ENCODE measurements around the gene KRT13. TPM values are rescaled to one million over a fixed set of nuclear protein-coding genes. Genes with fewer than 3 reads are reported as not detected.

KRT13 gene
- total RNA-seq, 2 donors from 2014 or later, result not detected

DNA sequence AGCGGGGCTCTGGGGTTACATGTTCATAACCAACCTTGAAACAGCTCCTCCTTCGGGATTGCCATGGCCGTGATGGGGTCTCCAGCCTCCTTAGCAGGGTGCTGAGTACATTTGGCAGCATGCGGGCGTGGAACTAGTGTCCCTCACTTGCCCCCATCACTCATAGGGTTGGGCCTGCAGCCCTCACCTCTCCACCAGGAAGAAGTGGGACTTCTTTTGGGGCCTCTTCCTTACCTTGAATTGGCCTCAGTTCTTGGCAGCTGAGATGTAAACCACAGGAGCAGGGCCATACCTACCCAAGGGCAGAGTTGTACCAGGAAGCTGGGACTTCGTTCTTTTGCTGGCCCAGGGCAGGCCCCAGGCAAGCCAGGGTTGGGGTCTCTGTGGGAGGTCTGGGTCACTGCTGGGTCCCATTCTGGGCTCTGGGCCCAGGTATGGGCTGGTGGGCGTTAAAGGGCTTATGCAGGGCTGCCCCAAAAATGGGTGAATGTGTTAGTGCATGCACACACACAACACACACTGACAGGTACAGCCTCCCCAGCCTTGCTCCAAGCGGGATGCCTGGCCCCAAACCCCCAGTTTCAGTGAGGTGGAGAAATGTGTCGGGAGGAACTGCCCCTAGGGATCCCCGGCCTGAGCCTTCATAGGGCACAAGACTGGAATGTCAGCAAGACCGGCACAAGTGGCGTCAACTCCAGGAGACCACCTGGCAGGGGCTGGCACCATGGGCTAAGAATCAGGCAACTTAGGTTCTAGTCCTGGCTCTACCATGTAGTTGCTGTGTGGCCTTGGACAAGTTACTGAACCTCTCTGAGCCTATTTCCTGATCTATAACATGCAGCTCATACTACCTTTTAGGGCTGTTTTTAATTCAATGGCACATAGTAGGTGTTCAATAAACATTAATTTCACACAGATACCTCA is 17.2 kb upstream of the KRT13 start:
- DNase-seq (no peak), ATAC-seq (peak; percentile 19)
- peaks cover 0 to 5% of the 10 kb centered on the region in 2 donors for H3K27me3 ChIP-seq
- H3K36me3 ChIP-seq (replicated peaks in 1 of 2; ENCODE audit: insufficient read depth in 1 of 2, low read depth in 2 of 2), result no peaks in the 10 kb centered on the region
- H3K9me3 ChIP-seq, result no peaks in the 10 kb centered on the region
- no peak overlapping the region for H3K4me3 ChIP-seq
- H3K27ac ChIP-seq, result peak overlapping the region; percentile 9 to 73 (median 42)
- WGBS, 2 donors, result 69 to 74% methylated on average over 7 to 12 of the region's 12 CpGs
- intact Hi-C loops (cut with DNase I), result no loop called here
- H3K4me1 ChIP-seq, result peaks cover 39% of the 10 kb centered on the region
- TF ChIP-seq, protein P1, sequence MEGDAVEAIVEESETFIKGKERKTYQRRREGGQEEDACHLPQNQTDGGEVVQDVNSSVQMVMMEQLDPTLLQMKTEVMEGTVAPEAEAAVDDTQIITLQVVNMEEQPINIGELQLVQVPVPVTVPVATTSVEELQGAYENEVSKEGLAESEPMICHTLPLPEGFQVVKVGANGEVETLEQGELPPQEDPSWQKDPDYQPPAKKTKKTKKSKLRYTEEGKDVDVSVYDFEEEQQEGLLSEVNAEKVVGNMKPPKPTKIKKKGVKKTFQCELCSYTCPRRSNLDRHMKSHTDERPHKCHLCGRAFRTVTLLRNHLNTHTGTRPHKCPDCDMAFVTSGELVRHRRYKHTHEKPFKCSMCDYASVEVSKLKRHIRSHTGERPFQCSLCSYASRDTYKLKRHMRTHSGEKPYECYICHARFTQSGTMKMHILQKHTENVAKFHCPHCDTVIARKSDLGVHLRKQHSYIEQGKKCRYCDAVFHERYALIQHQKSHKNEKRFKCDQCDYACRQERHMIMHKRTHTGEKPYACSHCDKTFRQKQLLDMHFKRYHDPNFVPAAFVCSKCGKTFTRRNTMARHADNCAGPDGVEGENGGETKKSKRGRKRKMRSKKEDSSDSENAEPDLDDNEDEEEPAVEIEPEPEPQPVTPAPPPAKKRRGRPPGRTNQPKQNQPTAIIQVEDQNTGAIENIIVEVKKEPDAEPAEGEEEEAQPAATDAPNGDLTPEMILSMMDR (IDR thresholded peaks at IDR 0.05), result no peak
- TF ChIP-seq POLR2A (IDR thresholded peaks at IDR 0.05), result no peak

DNA sequence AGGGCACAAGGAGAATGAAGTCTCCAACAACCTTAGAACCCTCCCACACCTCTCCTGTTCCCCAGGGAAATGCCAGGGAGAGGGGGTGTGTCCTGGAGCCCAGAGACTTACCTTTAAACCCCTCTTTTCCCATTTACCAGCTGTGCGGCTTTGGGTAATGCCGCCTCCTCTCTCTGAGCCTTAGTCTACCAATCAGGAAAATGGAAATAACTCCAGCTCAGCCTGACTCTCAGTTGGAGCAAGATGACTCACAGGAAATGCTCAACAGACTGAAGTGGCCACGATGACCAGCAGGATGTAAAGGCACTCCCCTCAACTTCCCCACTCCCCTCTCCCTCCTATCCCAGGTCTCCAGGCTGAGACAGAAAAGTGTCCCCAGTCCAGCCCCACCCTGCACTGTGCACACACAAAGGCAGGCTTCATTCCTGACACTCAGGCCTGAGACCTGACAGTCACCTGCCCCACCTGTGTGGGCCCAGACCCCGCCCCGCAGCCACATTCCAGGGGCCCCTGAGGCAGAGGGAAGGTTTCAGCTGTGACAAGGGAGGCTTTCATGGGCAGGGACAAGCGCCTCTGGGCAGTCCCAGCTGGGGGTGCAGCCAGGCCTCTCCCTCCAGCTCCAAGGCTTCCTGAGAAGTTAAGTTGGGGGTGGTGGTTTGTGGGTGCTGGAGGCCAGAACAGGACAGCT is 16.3 kb upstream of the KRT13 start:
- Histone ChIP-seq H3K36me3 (replicated peaks in 1 of 2; ENCODE audit: insufficient read depth in 1 of 2, low read depth in 2 of 2) (no peaks in the 10 kb centered on the region), H3K9me3 (no peaks in the 10 kb centered on the region), H3K4me1 (peaks cover 37% of the 10 kb centered on the region), H3K27ac (peak overlapping the region; percentile 9 to 73 (median 42)), H3K4me3 (no peak overlapping the region), H3K27me3 (no peaks in the 10 kb centered on the region)
- DNase-seq (peak; percentile 23 to 45 (median 30)), ATAC-seq (peak; percentile 68)
- WGBS, 2 donors, result 63 to 70% methylated on average over 3 to 6 of the region's 6 CpGs
- intact Hi-C loops (cut with DNase I), result no loop called here
- TF ChIP-seq POLR2A (IDR thresholded peaks at IDR 0.05), result peak in 1 of 3 donors; percentile 12
- TF ChIP-seq, protein P1 (IDR thresholded peaks at IDR 0.05), result no peak

DNA sequence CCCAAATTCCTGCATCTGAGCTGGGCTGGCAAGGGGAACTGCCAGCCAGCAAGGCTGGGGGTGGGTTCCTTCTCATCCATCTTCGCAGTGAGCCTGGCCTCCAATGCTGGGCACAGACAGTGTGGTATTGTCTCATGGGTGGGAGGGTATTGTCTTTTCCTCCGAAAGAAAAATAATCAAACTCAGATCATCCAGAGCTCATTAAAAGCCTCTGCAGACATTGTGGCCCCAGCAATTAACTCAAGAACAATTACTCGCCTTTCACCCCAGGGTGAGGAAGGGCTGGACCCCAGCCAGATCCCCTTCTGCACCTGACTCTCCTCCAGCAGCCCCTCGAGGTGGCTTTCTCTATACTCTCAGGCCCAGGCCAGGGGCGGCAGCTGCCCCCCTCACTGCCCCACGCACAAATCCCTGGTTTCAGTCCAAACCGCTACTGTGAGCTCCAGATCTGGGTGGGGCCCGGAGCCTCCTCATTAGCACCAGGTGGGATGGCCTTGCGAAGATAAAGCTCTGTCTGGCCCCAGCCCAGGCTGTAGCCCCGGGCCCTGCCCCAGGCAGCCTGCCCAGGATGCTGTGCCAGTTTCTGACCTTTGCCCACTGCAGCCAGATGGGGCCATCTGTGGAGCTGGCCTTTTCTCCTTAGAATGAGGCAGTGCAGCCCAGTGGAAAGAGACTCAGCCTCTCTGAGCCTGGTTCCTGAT is 15.6 kb upstream of the KRT13 start:
- intact Hi-C loops (cut with DNase I), result no loop called here
- no peak for TF ChIP-seq POLR2A (IDR thresholded peaks at IDR 0.05)
- TF ChIP-seq, protein P1 (IDR thresholded peaks at IDR 0.05), result no peak
- H3K4me3 ChIP-seq, result no peak overlapping the region
- H3K27me3 ChIP-seq, result no peaks in the 10 kb centered on the region
- H3K9me3 ChIP-seq, result no peaks in the 10 kb centered on the region
- H3K27ac ChIP-seq, result peak overlapping the region in 2 of 4 donors; percentile 60 to 73
- ATAC-seq (no peak), DNase-seq (no peak)
- 52 to 56% methylated on average over 5 to 10 of the region's 10 CpGs for WGBS, 2 donors
- peaks cover 37% of the 10 kb centered on the region for H3K4me1 ChIP-seq
- no peaks in the 10 kb centered on the region for H3K36me3 ChIP-seq (replicated peaks in 1 of 2; ENCODE audit: insufficient read depth in 1 of 2, low read depth in 2 of 2)

DNA sequence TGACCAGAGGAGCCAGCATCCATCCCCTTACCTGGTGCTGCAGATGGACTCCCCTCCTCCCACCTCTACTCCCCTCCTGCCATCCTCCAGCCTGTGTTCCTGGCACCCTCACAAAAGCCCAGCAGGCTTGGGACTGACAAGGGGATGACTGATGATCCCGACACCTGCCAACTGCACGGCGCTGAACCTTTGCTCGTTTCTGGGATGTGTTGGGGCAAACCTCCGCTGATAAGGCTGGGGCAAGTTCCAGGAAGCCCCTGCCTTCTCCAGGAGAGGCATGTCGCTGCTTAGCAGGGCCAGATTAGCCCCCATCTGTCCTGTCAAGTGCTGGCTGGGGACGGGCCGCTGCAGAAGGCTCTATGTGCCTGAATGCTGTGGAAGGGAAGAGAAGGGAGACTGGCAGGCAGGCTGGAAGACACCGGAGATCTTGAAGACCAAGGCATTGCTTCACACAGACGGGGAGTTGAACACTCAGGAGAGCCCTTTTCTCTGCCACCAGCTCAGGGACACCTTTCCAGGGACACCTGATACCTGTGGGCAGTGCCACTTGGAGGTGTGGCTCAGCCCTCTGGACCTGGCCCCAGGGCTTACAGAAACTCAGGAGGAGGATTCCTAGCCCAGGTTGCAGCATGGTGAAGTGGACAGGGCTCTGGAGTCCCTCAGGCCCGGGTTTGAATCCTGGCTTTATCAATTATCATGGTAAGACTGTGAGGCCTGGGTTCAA is 14.3 kb upstream of the KRT13 start:
- DNase-seq (peak; percentile 33 to 57 (median 53)), ATAC-seq (peak; percentile 61)
- H3K4me1 ChIP-seq, result peaks cover 37% of the 10 kb centered on the region
- H3K9me3 ChIP-seq, result no peaks in the 10 kb centered on the region
- H3K27me3 ChIP-seq, result no peaks in the 10 kb centered on the region
- H3K36me3 ChIP-seq (replicated peaks in 1 of 2; ENCODE audit: insufficient read depth in 1 of 2, low read depth in 2 of 2), result no peaks in the 10 kb centered on the region
- 18 to 29% methylated on average over 4 to 11 of the region's 11 CpGs for WGBS, 2 donors
- intact Hi-C loops (cut with DNase I), result no loop called here
- H3K27ac ChIP-seq, result peak overlapping the region in 3 of 4 donors; percentile 52 to 73 (median 63)
- no peak overlapping the region for H3K4me3 ChIP-seq
- TF ChIP-seq, protein P1 (IDR thresholded peaks at IDR 0.05), result no peak
- peak in 1 of 3 donors; percentile 8 for TF ChIP-seq POLR2A (IDR thresholded peaks at IDR 0.05)

Data from body of pancreas (tissue), 4 donors.